HepG2 (cell line): Measurements from ENCODE around the gene DCLRE1B. TPM values are rescaled to one million over a fixed set of nuclear protein-coding genes. Genes with fewer than 3 reads are reported as not detected.
"Not testable (repeated sequence)": the region's sequence is repeated elsewhere in the genome, so short reads cannot be mapped to it uniquely, and the experiment has no call there.

Experiments used
- CEBPB ChIP-seq: IDR thresholded peaks from 2 replicates; pipeline ENCODE4 v1.6.1; 2011; ENCODE audit warnings: low read depth, low read length, improper control_type of control experiment, borderline replicate concordance
- ELF3 ChIP-seq: IDR thresholded peaks from 2 replicates; pipeline ENCODE4 v1.6.1; 2016; ENCODE audit warnings: missing genetic modification reagents, missing compliant biosample characterization
- ETV5 ChIP-seq: IDR thresholded peaks from 2 replicates; pipeline ENCODE4 v1.6.1; 2018; ENCODE audit warnings: missing biosample characterization, missing genetic modification reagents, inconsistent platforms, borderline replicate concordance
- FOSL2 ChIP-seq: sonication (generic); formaldehyde crosslinking; IDR thresholded peaks from 2 replicates; pipeline ENCODE4 v1.4.0; 2020; ENCODE audit warnings: missing genetic modification reagents
- FOXA3 ChIP-seq: IDR thresholded peaks from 2 replicates; pipeline ENCODE4 v1.6.1; 2016; ENCODE audit warnings: missing genetic modification reagents, missing compliant biosample characterization
- FOXK1 ChIP-seq: sonication (generic); formaldehyde crosslinking; IDR thresholded peaks from 2 replicates; pipeline ENCODE4 v1.4.0; 2020; ENCODE audit warnings: low read depth, missing genetic modification reagents, borderline replicate concordance
- HNF4G ChIP-seq, 2 experiments: sonication (generic) in 1 of 2; formaldehyde crosslinking in 1 of 2; IDR thresholded peaks; 2 replicates each; pipeline versions ENCODE4 v1.4.0 to v1.6.1; 2011 to 2020; ENCODE audit warnings: borderline replicate concordance in 2 of 2, low read depth in 2 of 2, mild to moderate bottlenecking in 2 of 2, low read length in 1 of 2, missing genetic modification reagents in 1 of 2, moderate library complexity in 1 of 2
- KDM6A ChIP-seq: IDR thresholded peaks from 2 replicates; pipeline ENCODE4 v1.6.1; 2016; ENCODE audit warnings: low read depth
- KLF16 ChIP-seq, 2 experiments: sonication (generic) in 1 of 2; formaldehyde crosslinking in 1 of 2; IDR thresholded peaks; 2 replicates each; pipeline versions ENCODE4 v1.6.1 to v1.8.0; 2016 to 2023; ENCODE audit warnings: missing genetic modification reagents in 2 of 2, missing compliant biosample characterization in 1 of 2
- NONO ChIP-seq, 2 experiments: fragments of 450-650 bp in 1 of 2; sonication (generic) in 1 of 2; formaldehyde crosslinking in 1 of 2; IDR thresholded peaks in 1 of 2; conservative IDR thresholded peaks in 1 of 2; 2 replicates each; pipeline versions ENCODE4 v1.6.1 to v1.8.0; 2017 to 2022; ENCODE audit warnings: mild to moderate bottlenecking in 1 of 2, missing genetic modification reagents in 1 of 2, moderate library complexity in 1 of 2
- NR2F6 ChIP-seq, 2 experiments: IDR thresholded peaks; 2 replicates each; pipeline ENCODE4 v1.6.1; 2016; ENCODE audit warnings: antibody characterized with exemption in 1 of 2, mild to moderate bottlenecking in 1 of 2
- SAP130 ChIP-seq: IDR thresholded peaks from 2 replicates; pipeline ENCODE4 v1.6.1; 2016; ENCODE audit warnings: low read depth
- SOX13 ChIP-seq, 3 experiments: fragments of 450-650 bp in 1 of 3; sonication (generic) in 1 of 3; formaldehyde crosslinking in 1 of 3; IDR thresholded peaks in 2 of 3; conservative IDR thresholded peaks in 1 of 3; 2 replicates each; pipeline versions ENCODE4 v1.5.0 to v1.6.1; 2016 to 2020; ENCODE audit warnings: antibody characterized with exemption in 1 of 3, mild to moderate bottlenecking in 1 of 3, missing compliant biosample characterization in 1 of 3, missing genetic modification reagents in 1 of 3, moderate library complexity in 1 of 3
- SOX6 ChIP-seq, 2 experiments: fragments of 450-650 bp in 1 of 2; sonication (generic) in 1 of 2; formaldehyde crosslinking in 1 of 2; IDR thresholded peaks; 2 replicates each; pipeline versions ENCODE4 v1.4.0 to v1.6.1; 2017 to 2020; ENCODE audit warnings: antibody characterized with exemption in 1 of 2, mild to moderate bottlenecking in 1 of 2, missing genetic modification reagents in 1 of 2
- TARDBP ChIP-seq: sonication (generic); formaldehyde crosslinking; IDR thresholded peaks from 2 replicates; pipeline ENCODE4 v1.8.0; 2022; ENCODE audit warnings: mild to moderate bottlenecking, missing genetic modification reagents
- ZFX ChIP-seq: sonication (generic); formaldehyde crosslinking; IDR thresholded peaks from 2 replicates; pipeline ENCODE4 v1.4.0; 2020; ENCODE audit warnings: mild to moderate bottlenecking, low read depth, missing genetic modification reagents, moderate library complexity
- ZHX1 ChIP-seq: sonication (generic); formaldehyde crosslinking; IDR thresholded peaks from 2 replicates; pipeline ENCODE4 v1.8.1; 2022; ENCODE audit warnings: low read depth, mild to moderate bottlenecking, missing genetic modification reagents
- ZNF430 ChIP-seq: sonication (generic); formaldehyde crosslinking; IDR thresholded peaks from 2 replicates; pipeline ENCODE4 v1.9.0; 2021; ENCODE audit warnings: mild to moderate bottlenecking, missing genetic modification reagents
- ZNF503 ChIP-seq: sonication (generic); formaldehyde crosslinking; IDR thresholded peaks from 2 replicates; pipeline ENCODE4 v1.4.0; 2020; ENCODE audit warnings: missing genetic modification reagents
- ZNF580 ChIP-seq: IDR thresholded peaks from 2 replicates; pipeline ENCODE4 v1.6.1; 2016; ENCODE audit warnings: low read depth, borderline replicate concordance
- ZNF644 ChIP-seq: IDR thresholded peaks from 2 replicates; pipeline ENCODE4 v1.6.1; 2016; ENCODE audit warnings: low read depth
- ZNF788 ChIP-seq: sonication (generic); formaldehyde crosslinking; IDR thresholded peaks from 2 replicates; pipeline ENCODE4 v1.5.0; 2020; ENCODE audit warnings: mild to moderate bottlenecking, missing genetic modification reagents, borderline replicate concordance
- polyA plus RNA-seq, 8 experiments: library from polyadenylated mRNA; depleted of rRNA in 3 of 8; stranded (reverse) in 7 of 8; unstranded in 1 of 8; fragments of >200 nt; fragmentation: Illumina TruSeq in 4 of 8; extraction: Trizol in 4 of 8; gene quantifications; 2 replicates each; pipeline versions ENCODE4 v1.2.1 to v1.2.3, GENCODE V29; 2011 to 2016; ENCODE audit warnings: low read depth in 4 of 8, missing spikeins in 1 of 8, mixed read lengths in 1 of 8; ENCODE audit not compliant: insufficient read depth in 1 of 8
- total RNA-seq, 5 experiments: library from RNA; depleted of rRNA; stranded (reverse); fragments of >200 nt; fragmentation: Illumina TruSeq; extraction: Trizol; gene quantifications; 2 replicates each; pipeline ENCODE4 v1.2.3, GENCODE V29; 2016; ENCODE audit warnings: low read depth in 1 of 5

The DCLRE1B gene
- total and polyA plus RNA-seq, 2 of the 13 experiments (the other 11 are each of a cell fraction or from before 2014, with no cell fraction given) = 2.7 to 8.0 TPM

GRCh38 chr1:113948151-113948550, 43.0 kb downstream of the DCLRE1B start (continued):
- TF ChIP-seq NR2F6 (IDR thresholded peaks at IDR 0.05) (peak; percentile 93), NR2F6 (CRISPR knock-in tag; IDR thresholded peaks at IDR 0.05) (peak; percentile 98), HNF4G (IDR thresholded peaks at IDR 0.05; ENCODE audit: borderline replicate concordance, low read depth, low read length) (peak; percentile 9; the same call in 1 of the 2 replicates), CEBPB (peak; percentile 71; the same call in 1 of the 2 replicates), ETV5 (CRISPR knock-in tag) (peak; percentile 70; the same call in 1 of the 2 replicates), ZFX (CRISPR knock-in tag) (0 out of 2 replicates have a peak, but pooled peaks have one; percentile 32), SAP130 (CRISPR knock-in tag) (peak; percentile 80), FOSL2 (CRISPR knock-in tag) (peak; percentile 65), FOXA3 (peak; percentile 70; the same call in 1 of the 2 replicates), ZNF503 (peak; percentile 50; the same call in 1 of the 2 replicates), NONO (CRISPR knock-in tag; conservative IDR thresholded peaks at IDR 0.05) (0 out of 2 replicates have a peak, but pooled peaks have one; percentile 25), FOXK1 (CRISPR knock-in tag) (0 out of 2 replicates have a peak, but pooled peaks have one; percentile 42), ZNF430 (CRISPR knock-in tag) (0 out of 2 replicates have a peak, but pooled peaks have one; percentile 14), ELF3 (CRISPR knock-in tag) (peak; percentile 56; the same call in 1 of the 2 replicates), KLF16 (CRISPR knock-in tag; IDR thresholded peaks at IDR 0.05) (0 out of 4 replicates have a peak, but pooled peaks of 1 of the 2 experiments have one; percentile 49), ZNF788 (CRISPR knock-in tag) (peak; percentile 49; the same call in 1 of the 2 replicates), ZHX1 (CRISPR knock-in tag) (0 out of 2 replicates have a peak, but pooled peaks have one; percentile 33), TARDBP (peak; percentile 46; the same call in 1 of the 2 replicates), SOX6 (CRISPR knock-in tag; IDR thresholded peaks at IDR 0.05) (peak; percentile 73; the same call in 1 of the 2 replicates), KDM6A (0 out of 2 replicates have a peak, but pooled peaks have one; percentile 45), ZNF644 (CRISPR knock-in tag) (peak; percentile 50; the same call in 1 of the 2 replicates), ZNF580 (CRISPR knock-in tag) (peak; percentile 51; the same call in 1 of the 2 replicates), SOX13 (IDR thresholded peaks at IDR 0.05) (0 out of 2 replicates have a peak, but pooled peaks have one; percentile 37), SOX13 (CRISPR knock-in tag; conservative IDR thresholded peaks at IDR 0.05 in 1 of 2, IDR thresholded peaks at IDR 0.05 in 1 of 2) (peak in 1 of 2 experiments; percentile 73; a peak in 2 of 4 replicates)
- not testable (repeated sequence) for TF ChIP-seq HNF4G (CRISPR knock-in tag; IDR thresholded peaks at IDR 0.05; ENCODE audit: borderline replicate concordance, low read depth); NONO (IDR thresholded peaks at IDR 0.05); SOX6 (IDR thresholded peaks at IDR 0.05)
